Activated naive CD8-positive, alpha-beta T cell treated with anti-CD3 and anti-CD28 coated beads for 36 hours (primary cell): ENCODE data around the gene TUBD1. TPM values are rescaled to one million over a fixed set of nuclear protein-coding genes. Genes with fewer than 3 reads are reported as not detected.

Source experiments
- DNase-seq: peaks from one replicate; pipeline ENCODE4 v3.0.0; 2021
- H3K27ac Mint-ChIP-seq: one replicate; pipeline ENCODE4 v1.8.0; 2022; ENCODE audit warnings: mild to moderate bottlenecking, moderate library complexity, mixed read lengths
- H3K27me3 Mint-ChIP-seq: one replicate; pipeline ENCODE4 v1.8.0; 2022; ENCODE audit warnings: mild to moderate bottlenecking, mixed read lengths
- H3K36me3 Mint-ChIP-seq: one replicate; pipeline ENCODE4 v1.8.0; 2021; ENCODE audit warnings: mild to moderate bottlenecking, mixed read lengths
- H3K4me1 Mint-ChIP-seq: one replicate; pipeline ENCODE4 v1.8.0; 2021; ENCODE audit warnings: mixed read lengths
- H3K4me3 Mint-ChIP-seq: one replicate; pipeline ENCODE4 v1.8.0; 2022; ENCODE audit warnings: mild to moderate bottlenecking, moderate library complexity, mixed read lengths
- H3K9me3 Mint-ChIP-seq: one replicate; pipeline ENCODE4 v1.8.0; 2022; ENCODE audit warnings: mixed read lengths
- total RNA-seq, 2 experiments: library from RNA; stranded (reverse); gene quantifications; one replicate each; pipeline ENCODE4 v1.2.3, GENCODE V29; 2021

Gene TUBD1
- total RNA-seq, 2 experiments from 2014 or later, result 7.6 to 7.8 TPM

GRCh38 chr17:59827721-59828477, 64.8 kb downstream of the TUBD1 start:
- Mint-ChIP-seq H3K4me3 (peak overlapping the region; percentile 78), H3K9me3 (no peaks in the 10 kb centered on the region), H3K4me1 (peaks cover 68% of the 10 kb centered on the region), H3K27me3 (no peaks in the 10 kb centered on the region), H3K36me3 (peaks cover 52% of the 10 kb centered on the region), H3K27ac (peak overlapping the region; percentile 94)
- no peak for DNase-seq

GRCh38 chr17:59826706-59827453, 65.9 kb downstream of the TUBD1 start:
- Mint-ChIP-seq H3K4me1 (peaks cover 63% of the 10 kb centered on the region), H3K27ac (peak overlapping the region; percentile 94), H3K4me3 (peak overlapping the region; percentile 65), H3K9me3 (no peaks in the 10 kb centered on the region), H3K36me3 (peaks cover 56% of the 10 kb centered on the region), H3K27me3 (no peaks in the 10 kb centered on the region)
- DNase-seq, result no peak

- Mint-ChIP-seq H3K4me1 (peaks cover 56% of the 10 kb centered on the region), H3K9me3 (no peaks in the 10 kb centered on the region), H3K4me3 (peak overlapping the region; percentile 65), H3K36me3 (peaks cover 50% of the 10 kb centered on the region), H3K27me3 (no peaks in the 10 kb centered on the region), H3K27ac (peak overlapping the region; percentile 94)
- peak; percentile 60 for DNase-seq
Observed at GRCh38 chr17:59825533-59826322, 67.0 kb downstream of the TUBD1 start.

- Mint-ChIP-seq H3K4me1 (peaks cover 13% of the 10 kb centered on the region), H3K9me3 (no peaks in the 10 kb centered on the region), H3K4me3 (no peak overlapping the region), H3K36me3 (peaks cover 36% of the 10 kb centered on the region), H3K27ac (no peak overlapping the region), H3K27me3 (no peaks in the 10 kb centered on the region)
- no peak for DNase-seq
Observed at GRCh38 chr17:59815965-59816364, 76.8 kb downstream of the TUBD1 start.

- DNase-seq, result no peak
- Mint-ChIP-seq H3K9me3 (no peaks in the 10 kb centered on the region), H3K27me3 (no peaks in the 10 kb centered on the region), H3K4me3 (no peak overlapping the region), H3K36me3 (peaks cover 33% of the 10 kb centered on the region), H3K27ac (no peak overlapping the region), H3K4me1 (peaks cover 13% of the 10 kb centered on the region)
Observed at GRCh38 chr17:59814685-59815084, 78.1 kb downstream of the TUBD1 start.

GRCh38 chr17:59814276-59814675, 78.5 kb downstream of the TUBD1 start:
- no peaks in the 10 kb centered on the region for H3K9me3 Mint-ChIP-seq
- no peaks in the 10 kb centered on the region for H3K27me3 Mint-ChIP-seq
- H3K4me3 Mint-ChIP-seq, result no peak overlapping the region
- no peak overlapping the region for H3K27ac Mint-ChIP-seq
- peaks cover 13% of the 10 kb centered on the region for H3K4me1 Mint-ChIP-seq
- H3K36me3 Mint-ChIP-seq, result peaks cover 32% of the 10 kb centered on the region
- no peak for DNase-seq

GRCh38 chr17:59812139-59812538, 80.6 kb downstream of the TUBD1 start:
- peak overlapping the region; percentile 45 for H3K27ac Mint-ChIP-seq
- DNase-seq, result no peak
- peaks cover 13% of the 10 kb centered on the region for H3K4me1 Mint-ChIP-seq
- no peaks in the 10 kb centered on the region for H3K9me3 Mint-ChIP-seq
- no peaks in the 10 kb centered on the region for H3K27me3 Mint-ChIP-seq
- H3K36me3 Mint-ChIP-seq, result peaks cover 31% of the 10 kb centered on the region
- H3K4me3 Mint-ChIP-seq, result no peak overlapping the region

- DNase-seq, result no peak
- H3K9me3 Mint-ChIP-seq, result no peaks in the 10 kb centered on the region
- no peaks in the 10 kb centered on the region for H3K27me3 Mint-ChIP-seq
- peaks cover 25% of the 10 kb centered on the region for H3K36me3 Mint-ChIP-seq
- H3K27ac Mint-ChIP-seq, result no peak overlapping the region
- peaks cover 13% of the 10 kb centered on the region for H3K4me1 Mint-ChIP-seq
- H3K4me3 Mint-ChIP-seq, result no peak overlapping the region
Observed at GRCh38 chr17:59811209-59811608, 81.5 kb downstream of the TUBD1 start.

GRCh38 chr17:59810894-59811153, 81.9 kb downstream of the TUBD1 start:
- Mint-ChIP-seq H3K4me1 (peaks cover 13% of the 10 kb centered on the region), H3K4me3 (no peak overlapping the region), H3K27ac (no peak overlapping the region), H3K27me3 (no peaks in the 10 kb centered on the region), H3K36me3 (peaks cover 23% of the 10 kb centered on the region), H3K9me3 (no peaks in the 10 kb centered on the region)
- no peak for DNase-seq

Other genes starting within 250 kb of the TUBD1 start
- 10 to 100 TPM; 52.7 to 55.2 TPM for gene PTRH2, start 185.5 kb downstream of the TUBD1 start, total RNA-seq
- gene VMP1, start 185.3 kb downstream of the TUBD1 start, total RNA-seq, result 100 to 1,000 TPM; 137 to 143 TPM
- 10 to 100 TPM; 47.9 to 61.6 TPM for gene RPS6KB1, start 178 bp upstream of the TUBD1 start, total RNA-seq
- 10 to 100 TPM; 19.1 to 20.1 TPM for gene RNFT1, start 71.8 kb upstream of the TUBD1 start, total RNA-seq
- 10 to 100 TPM; 18.6 to 24.2 TPM for gene HEATR6, start 186.0 kb upstream of the TUBD1 start, total RNA-seq